H1 (cell line): ENCODE measurements around the gene APP.

ENCODE experiments used
- CEBPB ChIP-seq: IDR thresholded peaks from 2 replicates; pipeline ENCODE4 v1.6.1; 2012; ENCODE audit warnings: low read depth, low read length
- CTCF ChIP-seq, 3 experiments: IDR thresholded peaks; 1 replicate in 2 of 3; 2 replicates in 1 of 3; pipeline versions ENCODE4 v1.5.1 to v1.6.1; 2011; ENCODE audit warnings: low read length in 3 of 3, mild to moderate bottlenecking in 3 of 3, inconsistent platforms in 2 of 3, low read depth in 1 of 3, moderate library complexity in 1 of 3; ENCODE audit not compliant: insufficient read depth in 1 of 3; ENCODE audit errors: control extremely low read depth in 1 of 3
- EP300 ChIP-seq, 2 experiments: IDR thresholded peaks; 1 replicate in 1 of 2; 2 replicates in 1 of 2; pipeline ENCODE4 v1.6.1; 2011 to 2012; ENCODE audit warnings: low read depth in 2 of 2, low read length in 2 of 2, mild to moderate bottlenecking in 2 of 2, borderline replicate concordance in 1 of 2, inconsistent platforms in 1 of 2, moderate library complexity in 1 of 2
- HDAC6 ChIP-seq: IDR thresholded peaks from one replicate; pipeline ENCODE4 v1.7.1; 2012; ENCODE audit warnings: low read depth, mild to moderate bottlenecking, inconsistent platforms, low read length, moderate library complexity
- JUN ChIP-seq: IDR thresholded peaks from 2 replicates; pipeline ENCODE4 v1.6.1; 2011; ENCODE audit warnings: low read depth, mild to moderate bottlenecking, improper control_type of control experiment, low read length
- KDM1A ChIP-seq: fragments of 200-600, 300-600 bp; sonication (generic); IDR thresholded peaks from 2 replicates; pipeline ENCODE4 v1.7.1; 2016; ENCODE audit warnings: mild to moderate bottlenecking, low read length, borderline replicate concordance
- KDM5A ChIP-seq: fragments of 200-600 bp; IDR thresholded peaks from 2 replicates; pipeline ENCODE4 v1.7.1; 2012; ENCODE audit warnings: mild to moderate bottlenecking, low read length, inconsistent platforms, mixed read lengths
- NANOG ChIP-seq: IDR thresholded peaks from 2 replicates; pipeline ENCODE4 v1.6.1; 2011; ENCODE audit warnings: low read length, low read depth, mild to moderate bottlenecking, inconsistent platforms; ENCODE audit not compliant: insufficient read depth, poor library complexity, severe bottlenecking
- POLR2AphosphoS5 ChIP-seq: IDR thresholded peaks from 2 replicates; pipeline ENCODE4 v1.6.1; 2011; ENCODE audit warnings: low read depth, low read length
- RAD21 ChIP-seq, 2 experiments: IDR thresholded peaks in 1 of 2; conservative IDR thresholded peaks in 1 of 2; 2 replicates each; pipeline ENCODE4 v1.6.1; 2011; ENCODE audit warnings: low read depth in 2 of 2, low read length in 2 of 2, improper control_type of control experiment in 1 of 2, inconsistent platforms in 1 of 2, mild to moderate bottlenecking in 1 of 2, moderate library complexity in 1 of 2
- RFX5 ChIP-seq: IDR thresholded peaks from 2 replicates; pipeline ENCODE4 v1.6.1; 2011; ENCODE audit warnings: low read depth, low read length, improper control_type of control experiment, borderline replicate concordance
- TCF12 ChIP-seq: IDR thresholded peaks from 2 replicates; pipeline ENCODE4 v1.6.1; 2011; ENCODE audit warnings: low read depth, mild to moderate bottlenecking, low read length
- USF2 ChIP-seq: IDR thresholded peaks from 2 replicates; pipeline ENCODE4 v1.6.1; 2011; ENCODE audit warnings: low read length, improper control_type of control experiment

- TF ChIP-seq CTCF (IDR thresholded peaks at IDR 0.05; ENCODE audit: control extremely low read depth in 1 of 3, insufficient read depth in 1 of 3, low read depth in 1 of 3, low read length in 3 of 3) (no peak), CEBPB (no peak), TCF12 (no peak), HDAC6 (no peak), EP300 (IDR thresholded peaks at IDR 0.05; ENCODE audit: borderline replicate concordance in 1 of 2, low read depth in 2 of 2, low read length in 2 of 2) (no peak), RFX5 (no peak), KDM1A (no peak), NANOG (no peak), USF2 (no peak), POLR2AphosphoS5 (no peak), KDM5A (no peak), RAD21 (IDR thresholded peaks at IDR 0.05 in 1 of 2, conservative IDR thresholded peaks at IDR 0.05 in 1 of 2; ENCODE audit: low read depth in 2 of 2, low read length in 2 of 2) (no peak), JUN (no peak)
Measured at GRCh38 chr21:26087223-26087918, 83.2 kb downstream of the APP start.
